ENCODE measurements around the gene MCTP1. TPM values are rescaled to one million over a fixed set of nuclear protein-coding genes. Genes with fewer than 3 reads are reported as not detected.

MCTP1 gene
- total RNA-seq, 2 donors from 2014 or later = 3.3 to 5.0 TPM

- WGBS = 59% methylated on average over 5 of the region's 5 CpGs
- intact Hi-C loops (cut with DNase I) = no loop called here
- DNase-seq (ENCODE audit: low spot score) = no peak
- Histone ChIP-seq H3K4me1 (replicated peaks) (no peaks in the 10 kb centered on the region), H3K9me3 (no peaks in the 10 kb centered on the region), H3K36me3 (no peaks in the 10 kb centered on the region), H3K27ac (no peak overlapping the region), H3K27me3 (replicated peaks; ENCODE audit: insufficient read depth) (no peaks in the 10 kb centered on the region), H3K4me3 (no peak overlapping the region)
- no peak for TF ChIP-seq CTCF (IDR thresholded peaks at IDR 0.05)
- TF ChIP-seq POLR2A (IDR thresholded peaks at IDR 0.05) = no peak
- no peak for TF ChIP-seq POLR2AphosphoS5 (IDR thresholded peaks at IDR 0.05)
Measured at GRCh38 chr5:95069948-95070347, 214.9 kb downstream of the MCTP1 start.

- Histone ChIP-seq H3K27me3 (replicated peaks; ENCODE audit: insufficient read depth) (no peaks in the 10 kb centered on the region), H3K4me1 (replicated peaks) (no peaks in the 10 kb centered on the region), H3K4me3 (no peak overlapping the region), H3K9me3 (no peaks in the 10 kb centered on the region), H3K36me3 (no peaks in the 10 kb centered on the region), H3K27ac (no peak overlapping the region)
- intact Hi-C loops (cut with DNase I) = no loop called here
- WGBS = 28% methylated on average over 2 of the region's 2 CpGs
- TF ChIP-seq POLR2A (IDR thresholded peaks at IDR 0.05) = no peak
- no peak for TF ChIP-seq CTCF (IDR thresholded peaks at IDR 0.05)
- TF ChIP-seq POLR2AphosphoS5 (IDR thresholded peaks at IDR 0.05) = no peak
- no peak for DNase-seq (ENCODE audit: low spot score)
Measured at GRCh38 chr5:95069021-95069420, 215.9 kb downstream of the MCTP1 start.

DNA sequence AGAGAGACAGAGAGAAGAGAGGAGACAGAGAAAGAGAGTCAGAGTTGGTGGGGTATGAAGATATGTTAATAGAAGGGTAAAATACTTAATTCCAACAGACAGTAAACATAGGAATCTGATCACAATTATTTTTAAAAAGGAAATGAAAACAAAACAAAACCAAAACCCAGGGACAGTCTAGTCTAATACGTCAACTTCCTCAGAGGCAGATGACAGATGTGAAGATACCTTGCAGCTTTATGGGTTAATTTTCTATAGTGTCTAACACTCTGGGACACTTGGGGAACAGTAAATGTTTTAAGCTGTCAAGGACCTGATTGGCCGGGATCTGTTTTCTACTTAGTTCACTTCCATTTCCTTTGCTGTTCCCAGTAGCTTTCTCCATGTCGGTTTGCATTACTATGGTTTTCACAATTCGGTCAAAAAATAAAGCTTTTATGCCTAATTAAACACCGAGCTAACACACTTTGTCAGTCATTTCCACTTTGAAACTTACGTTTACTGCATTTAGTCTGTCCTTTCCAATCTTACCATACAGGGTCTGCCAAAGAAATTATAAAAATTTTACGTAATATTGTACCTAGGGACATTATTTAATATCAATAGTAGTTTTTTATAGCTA lies 216.5 kb downstream of the MCTP1 start:
- WGBS = 60% methylated on average over 7 of the region's 7 CpGs
- DNase-seq (ENCODE audit: low spot score) = no peak
- no peaks in the 10 kb centered on the region for H3K9me3 ChIP-seq
- H3K27ac ChIP-seq = no peak overlapping the region
- no peaks in the 10 kb centered on the region for H3K27me3 ChIP-seq (replicated peaks; ENCODE audit: insufficient read depth)
- H3K4me3 ChIP-seq = no peak overlapping the region
- H3K4me1 ChIP-seq (replicated peaks) = no peaks in the 10 kb centered on the region
- no peaks in the 10 kb centered on the region for H3K36me3 ChIP-seq
- TF ChIP-seq POLR2AphosphoS5 (IDR thresholded peaks at IDR 0.05) = no peak
- intact Hi-C loops (cut with DNase I) = no loop called here

GRCh38 chr5:95066048-95066447 lies 218.8 kb downstream of the MCTP1 start:
- no peak overlapping the region for H3K27ac ChIP-seq
- no peak for DNase-seq (ENCODE audit: low spot score)
- TF ChIP-seq POLR2A (IDR thresholded peaks at IDR 0.05) (no peak), POLR2AphosphoS5 (IDR thresholded peaks at IDR 0.05) (no peak), CTCF (IDR thresholded peaks at IDR 0.05) (no peak)
- H3K9me3 ChIP-seq = no peaks in the 10 kb centered on the region
- WGBS = 33% methylated on average over 1 of the region's 1 CpG
- intact Hi-C loops (cut with DNase I) = no loop called here
- H3K4me1 ChIP-seq (replicated peaks) = no peaks in the 10 kb centered on the region
- no peaks in the 10 kb centered on the region for H3K36me3 ChIP-seq
- H3K4me3 ChIP-seq = no peak overlapping the region
- no peaks in the 10 kb centered on the region for H3K27me3 ChIP-seq (replicated peaks; ENCODE audit: insufficient read depth)

DNA sequence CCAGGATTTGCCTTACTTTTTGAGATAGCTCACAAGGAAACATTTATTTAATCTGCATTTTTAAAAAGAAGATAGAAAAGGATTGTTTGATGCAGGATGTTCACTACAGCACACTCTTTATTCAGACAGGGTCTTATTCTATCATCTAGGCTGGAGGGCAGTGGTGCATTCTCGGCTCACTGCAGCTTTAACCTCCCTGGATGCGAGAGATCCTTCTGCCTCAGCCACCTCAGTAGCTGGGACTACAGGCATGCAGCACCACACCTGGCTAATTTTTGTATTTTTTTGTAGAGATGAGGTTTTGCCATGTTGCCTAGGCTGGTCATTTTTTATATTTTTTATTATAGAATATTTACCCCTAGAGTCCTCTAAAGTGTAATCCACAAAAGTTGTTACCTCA lies 221.4 kb downstream of the MCTP1 start:
- intact Hi-C loops (cut with DNase I) = no loop called here
- WGBS = 72% methylated on average over 2 of the region's 2 CpGs
- no peaks in the 10 kb centered on the region for H3K4me1 ChIP-seq (replicated peaks)

More for the DNA sequence above, 221.4 kb downstream of the MCTP1 start:
- H3K36me3 ChIP-seq = no peaks in the 10 kb centered on the region
- H3K27ac ChIP-seq = no peak overlapping the region
- no peak for TF ChIP-seq POLR2A (IDR thresholded peaks at IDR 0.05)
- no peak for TF ChIP-seq CTCF (IDR thresholded peaks at IDR 0.05)
- TF ChIP-seq POLR2AphosphoS5 (IDR thresholded peaks at IDR 0.05) = no peak
- no peaks in the 10 kb centered on the region for H3K9me3 ChIP-seq
- no peak overlapping the region for H3K4me3 ChIP-seq
- no peak for DNase-seq (ENCODE audit: low spot score)
- H3K27me3 ChIP-seq (replicated peaks; ENCODE audit: insufficient read depth) = no peaks in the 10 kb centered on the region
